OCI-LY7 (cell line): ENCODE measurements around the gene SPATA18. TPM values are rescaled to one million over a fixed set of nuclear protein-coding genes. Genes with fewer than 3 reads are reported as not detected.

Experiments used
- BruUV-seq: library from RNA; stranded (reverse); fragments of 400-500 nt; replicated peaks from 2 replicates; lab custom pipeline; 2021; lab: Mats Ljungman, UMichigan
- CTCF ChIA-PET: fragments of 300-600 bp; sonication (Branson Sonifier 250); formaldehyde crosslinking; loops from one replicate; lab custom pipeline; 2022; ENCODE audit warnings: antibody characterized with exemption; ENCODE audit not compliant: unreplicated experiment; lab: Charles Lee
- POLR2A ChIA-PET: fragments of 300-600 bp; sonication (Branson Sonifier 250); formaldehyde crosslinking; loops from one replicate; lab custom pipeline; 2022; ENCODE audit warnings: antibody characterized with exemption; lab: Charles Lee
- DNase-seq: peaks from one replicate; pipeline ENCODE4 v3.0.0-alpha.2; 2015; ENCODE audit warnings: low spot score
- H2AFZ ChIP-seq: fragments of 200-600 bp; sonication (generic), shearing (Covaris generic); 2 replicates; pipeline ENCODE4 v1.6.1; 2014; ENCODE audit warnings: mild to moderate bottlenecking, antibody characterized with exemption, low read length, moderate library complexity
- H3K27ac ChIP-seq: fragments of 200-600 bp; sonication (generic); 2 replicates; pipeline ENCODE4 v1.5.1; 2014; ENCODE audit warnings: mixed run types, low read depth, mild to moderate bottlenecking, moderate library complexity, low read length, inconsistent platforms; ENCODE audit not compliant: poor library complexity, severe bottlenecking
- H3K36me3 ChIP-seq: fragments of 200-600 bp; sonication (generic); 2 replicates; pipeline ENCODE4 v1.6.1; 2014; ENCODE audit warnings: mild to moderate bottlenecking, antibody characterized with exemption, low read length, moderate library complexity, mixed read lengths; ENCODE audit not compliant: insufficient read depth
- H3K4me1 ChIP-seq: fragments of 200-600 bp; sonication (generic); 2 replicates; pipeline ENCODE4 v1.5.1; 2014; ENCODE audit warnings: mild to moderate bottlenecking, low read length; ENCODE audit not compliant: insufficient read depth, poor library complexity, severe bottlenecking
- H3K4me2 ChIP-seq: fragments of 200-600 bp; sonication (generic); 2 replicates; pipeline ENCODE4 v1.6.1; 2014; ENCODE audit warnings: mild to moderate bottlenecking, low read length
- H3K4me3 ChIP-seq: fragments of 200-600 bp; sonication (generic); 2 replicates; pipeline ENCODE4 v1.5.1; 2014; ENCODE audit warnings: mild to moderate bottlenecking, low read depth, low read length; ENCODE audit not compliant: poor library complexity, severe bottlenecking
- H3K79me2 ChIP-seq: fragments of 200-600 bp; sonication (generic); 2 replicates; pipeline ENCODE4 v1.6.1; 2016; ENCODE audit warnings: low read depth, mild to moderate bottlenecking, low read length, moderate library complexity, mixed read lengths; ENCODE audit not compliant: insufficient read depth
- H3K9me2 ChIP-seq: fragments of 200-600 bp; sonication (generic); 2 replicates; pipeline ENCODE4 v1.6.1; 2016; ENCODE audit warnings: mild to moderate bottlenecking, low read length, mixed read lengths; ENCODE audit not compliant: insufficient read depth
- H3K9me3 ChIP-seq: fragments of 200-600 bp; sonication (generic); 2 replicates; pipeline ENCODE4 v1.6.1; 2014; ENCODE audit warnings: mild to moderate bottlenecking, mixed run types, low read length, mixed read lengths
- H4K20me1 ChIP-seq: fragments of 200-600 bp; sonication (generic); 2 replicates; pipeline ENCODE4 v1.6.1; 2014; ENCODE audit warnings: mild to moderate bottlenecking, antibody characterized with exemption, low read length, moderate library complexity, mixed read lengths; ENCODE audit not compliant: insufficient read depth
- EZH2phosphoT487 ChIP-seq: fragments of 200-600 bp; sonication (generic); IDR thresholded peaks from 2 replicates; pipeline ENCODE4 v1.6.1; 2018; ENCODE audit warnings: low read depth, borderline replicate concordance, mild to moderate bottlenecking, mixed run types, antibody characterized with exemption, low read length, moderate library complexity, mixed read lengths
- intact Hi-C: fragments of 100-400 bp; cut with micrococcal nuclease; formaldehyde crosslinking; loops from one replicate; pipeline ENCODE4 v1.10.0; 2022; ENCODE audit not compliant: unreplicated experiment
- total RNA-seq, 2 experiments: library from RNA; depleted of rRNA in 1 of 2; stranded (reverse); fragments of >200 nt in 1 of 2; shearing (Covaris generic) in 1 of 2; gene quantifications; 2 replicates each; pipeline ENCODE4 v1.2.3, GENCODE V29; 2014 to 2022
- TF ChIP-seq, protein P1 (sequence below): fragments of 200-600 bp; sonication (generic); conservative IDR thresholded peaks from 2 replicates; pipeline ENCODE4 v1.5.1; 2014; ENCODE audit warnings: mild to moderate bottlenecking, antibody characterized with exemption, low read length, moderate library complexity, mixed read lengths

Gene SPATA18
- total RNA-seq, 2 experiments from 2014 or later, result not detected

- BruUV-seq, result no TSS peak
- Histone ChIP-seq H3K36me3 (peaks cover 69% of the 10 kb centered on the region), H3K27ac (no peak overlapping the region), H3K79me2 (no peaks in the 10 kb centered on the region), H3K4me2 (no peak overlapping the region), H3K9me2 (no peaks in the 10 kb centered on the region), H2AFZ (no peak overlapping the region), H3K4me3 (no peak overlapping the region), H4K20me1 (no peaks in the 10 kb centered on the region), H3K4me1 (no peaks in the 10 kb centered on the region), H3K9me3 (no peaks in the 10 kb centered on the region)
- ChIA-PET CTCF (no interaction called here), POLR2A (no interaction called here)
- no peak for DNase-seq
- TF ChIP-seq, protein P1, sequence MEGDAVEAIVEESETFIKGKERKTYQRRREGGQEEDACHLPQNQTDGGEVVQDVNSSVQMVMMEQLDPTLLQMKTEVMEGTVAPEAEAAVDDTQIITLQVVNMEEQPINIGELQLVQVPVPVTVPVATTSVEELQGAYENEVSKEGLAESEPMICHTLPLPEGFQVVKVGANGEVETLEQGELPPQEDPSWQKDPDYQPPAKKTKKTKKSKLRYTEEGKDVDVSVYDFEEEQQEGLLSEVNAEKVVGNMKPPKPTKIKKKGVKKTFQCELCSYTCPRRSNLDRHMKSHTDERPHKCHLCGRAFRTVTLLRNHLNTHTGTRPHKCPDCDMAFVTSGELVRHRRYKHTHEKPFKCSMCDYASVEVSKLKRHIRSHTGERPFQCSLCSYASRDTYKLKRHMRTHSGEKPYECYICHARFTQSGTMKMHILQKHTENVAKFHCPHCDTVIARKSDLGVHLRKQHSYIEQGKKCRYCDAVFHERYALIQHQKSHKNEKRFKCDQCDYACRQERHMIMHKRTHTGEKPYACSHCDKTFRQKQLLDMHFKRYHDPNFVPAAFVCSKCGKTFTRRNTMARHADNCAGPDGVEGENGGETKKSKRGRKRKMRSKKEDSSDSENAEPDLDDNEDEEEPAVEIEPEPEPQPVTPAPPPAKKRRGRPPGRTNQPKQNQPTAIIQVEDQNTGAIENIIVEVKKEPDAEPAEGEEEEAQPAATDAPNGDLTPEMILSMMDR, result no peak
- TF ChIP-seq EZH2phosphoT487, result no peak
- intact Hi-C loops, result no loop called here
These were observed 22.1 kb upstream of the SPATA18 start for GRCh38 chr4:52028970-52029369.

DNA sequence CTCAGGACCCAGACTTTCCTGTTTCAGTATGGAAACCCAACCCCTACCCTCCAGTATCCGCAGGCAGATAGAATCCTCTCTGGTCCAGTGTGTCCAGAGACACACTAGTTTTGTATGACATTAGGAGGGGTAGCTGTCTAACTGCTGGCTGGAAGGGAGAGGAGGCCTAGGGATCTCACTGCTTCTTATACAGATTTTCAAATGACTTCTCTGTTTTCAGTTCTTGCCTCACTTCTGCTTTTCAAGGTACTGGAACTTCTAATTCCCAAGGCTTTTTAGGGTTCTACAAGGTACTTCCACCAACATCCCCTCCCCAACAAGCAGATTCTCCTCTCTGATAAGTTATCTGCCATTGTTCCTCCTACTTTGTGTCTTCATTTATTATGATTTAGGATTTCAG, 19.1 kb upstream of the SPATA18 start:
- Histone ChIP-seq H3K4me1 (peaks cover 15% of the 10 kb centered on the region), H3K9me3 (no peaks in the 10 kb centered on the region), H3K27ac (no peak overlapping the region), H3K4me3 (no peak overlapping the region), H3K4me2 (no peak overlapping the region), H2AFZ (no peak overlapping the region), H3K36me3 (peaks cover 46% of the 10 kb centered on the region), H3K9me2 (no peaks in the 10 kb centered on the region), H3K79me2 (peaks cover 11% of the 10 kb centered on the region; the same call in 1 of the 2 replicates), H4K20me1 (no peaks in the 10 kb centered on the region)
- no peak for TF ChIP-seq EZH2phosphoT487
- TF ChIP-seq, protein P1, result no peak
- DNase-seq, result no peak
- POLR2A ChIA-PET, result no interaction called here
- intact Hi-C loops, result no loop called here
- CTCF ChIA-PET, result no interaction called here
- no TSS peak for BruUV-seq

GRCh38 chr4:52035190-52035589, 15.9 kb upstream of the SPATA18 start:
- no peak overlapping the region for H2AFZ ChIP-seq
- TF ChIP-seq EZH2phosphoT487, result no peak
- TF ChIP-seq, protein P1, result no peak
- H4K20me1 ChIP-seq, result no peaks in the 10 kb centered on the region
- H3K4me1 ChIP-seq, result peaks cover 17% of the 10 kb centered on the region
- no peak overlapping the region for H3K4me3 ChIP-seq
- H3K9me3 ChIP-seq, result no peaks in the 10 kb centered on the region
- ChIA-PET POLR2A (interaction anchor here (1.1 kb wide), 1 partner anchor 193 kb away, joined by 4 read pairs; the partner anchor contains the start of gene DCUN1D4), CTCF (no interaction called here)
- BruUV-seq, result TSS peak; percentile 36
- no peaks in the 10 kb centered on the region for H3K9me2 ChIP-seq
- H3K36me3 ChIP-seq, result peaks cover 20% of the 10 kb centered on the region
- no peak overlapping the region for H3K27ac ChIP-seq
- intact Hi-C loops, result no loop called here
- peak overlapping the region; percentile 83 for H3K4me2 ChIP-seq
- no peak for DNase-seq
- peaks cover 18% of the 10 kb centered on the region; the same call in 1 of the 2 replicates for H3K79me2 ChIP-seq
